Stimulated activated CD8-positive, alpha-beta memory T cell treated with anti-CD3 and anti-CD28 coated beads, Interleukin-15, amount 100 ng/mL, for 24 hours (primary cell): Measurements from ENCODE around the gene RAB7A.
"Not testable (repeated sequence)": the region's sequence is repeated elsewhere in the genome, so short reads cannot be mapped to it uniquely, and the experiment has no call there.

Experiments
- DNase-seq: peaks from one replicate; pipeline ENCODE4 v3.0.0-alpha.2; 2020; ENCODE audit warnings: low read depth

The RAB7A gene

GRCh38 chr3:128760042-128760441, 34.1 kb downstream of the RAB7A start:
- DNase-seq = no peak

GRCh38 chr3:128760881-128761280, 34.9 kb downstream of the RAB7A start:
- DNase-seq = no peak

- no peak for DNase-seq
These were observed 35.4 kb downstream of the RAB7A start for GRCh38 chr3:128761392-128761791.

- no peak for DNase-seq
These were observed 38.0 kb downstream of the RAB7A start for GRCh38 chr3:128763967-128764366.

GRCh38 chr3:128764863-128765262, 38.9 kb downstream of the RAB7A start:
- DNase-seq = no peak

GRCh38 chr3:128767094-128767750, 41.2 kb downstream of the RAB7A start:
- DNase-seq = no peak

- DNase-seq = no peak
These were observed 42.5 kb downstream of the RAB7A start for GRCh38 chr3:128768471-128768870.

- no peak for DNase-seq
These were observed 44.4 kb downstream of the RAB7A start for GRCh38 chr3:128770387-128770786.

- DNase-seq = not testable (repeated sequence)
These were observed 47.2 kb downstream of the RAB7A start for GRCh38 chr3:128773189-128773588.

GRCh38 chr3:128773592-128773991, 47.6 kb downstream of the RAB7A start:
- DNase-seq = not testable (repeated sequence)

- DNase-seq = no peak
These were observed 49.3 kb downstream of the RAB7A start for GRCh38 chr3:128775241-128775640.

GRCh38 chr3:128775906-128776542, 50.0 kb downstream of the RAB7A start:
- DNase-seq = no peak

- no peak for DNase-seq
These were observed 54.3 kb downstream of the RAB7A start for GRCh38 chr3:128780101-128780837.

- no peak for DNase-seq
These were observed 55.2 kb downstream of the RAB7A start for GRCh38 chr3:128781164-128781563.

- DNase-seq = no peak
These were observed 56.5 kb downstream of the RAB7A start for GRCh38 chr3:128782282-128783146.

- no peak for DNase-seq
These were observed 57.8 kb downstream of the RAB7A start for GRCh38 chr3:128783774-128784173.

GRCh38 chr3:128784232-128784631, 58.2 kb downstream of the RAB7A start:
- DNase-seq = no peak

GRCh38 chr3:128784843-128785242, 58.9 kb downstream of the RAB7A start:
- no peak for DNase-seq

GRCh38 chr3:128786434-128787020, 60.5 kb downstream of the RAB7A start:
- DNase-seq = no peak

GRCh38 chr3:128787256-128788253, 61.6 kb downstream of the RAB7A start:
- DNase-seq = no peak
